Limb (tissue), 2 donors: ENCODE measurements around the gene ZNF775.

ENCODE experiments used
- DNase-seq, 2 donors: peaks; one replicate each; pipeline ENCODE4 v3.0.0-alpha.2; 2016; ENCODE audit errors: extremely low spot score in 2 of 2

The ZNF775 gene

GRCh38 chr7:150412016-150412415, 32.9 kb downstream of the ZNF775 start:
- no peak for DNase-seq

GRCh38 chr7:150412518-150413488, 33.7 kb downstream of the ZNF775 start:
- peak in 1 of 2 donors; percentile 13 for DNase-seq

GRCh38 chr7:150413640-150414081, 34.5 kb downstream of the ZNF775 start:
- no peak for DNase-seq

DNA sequence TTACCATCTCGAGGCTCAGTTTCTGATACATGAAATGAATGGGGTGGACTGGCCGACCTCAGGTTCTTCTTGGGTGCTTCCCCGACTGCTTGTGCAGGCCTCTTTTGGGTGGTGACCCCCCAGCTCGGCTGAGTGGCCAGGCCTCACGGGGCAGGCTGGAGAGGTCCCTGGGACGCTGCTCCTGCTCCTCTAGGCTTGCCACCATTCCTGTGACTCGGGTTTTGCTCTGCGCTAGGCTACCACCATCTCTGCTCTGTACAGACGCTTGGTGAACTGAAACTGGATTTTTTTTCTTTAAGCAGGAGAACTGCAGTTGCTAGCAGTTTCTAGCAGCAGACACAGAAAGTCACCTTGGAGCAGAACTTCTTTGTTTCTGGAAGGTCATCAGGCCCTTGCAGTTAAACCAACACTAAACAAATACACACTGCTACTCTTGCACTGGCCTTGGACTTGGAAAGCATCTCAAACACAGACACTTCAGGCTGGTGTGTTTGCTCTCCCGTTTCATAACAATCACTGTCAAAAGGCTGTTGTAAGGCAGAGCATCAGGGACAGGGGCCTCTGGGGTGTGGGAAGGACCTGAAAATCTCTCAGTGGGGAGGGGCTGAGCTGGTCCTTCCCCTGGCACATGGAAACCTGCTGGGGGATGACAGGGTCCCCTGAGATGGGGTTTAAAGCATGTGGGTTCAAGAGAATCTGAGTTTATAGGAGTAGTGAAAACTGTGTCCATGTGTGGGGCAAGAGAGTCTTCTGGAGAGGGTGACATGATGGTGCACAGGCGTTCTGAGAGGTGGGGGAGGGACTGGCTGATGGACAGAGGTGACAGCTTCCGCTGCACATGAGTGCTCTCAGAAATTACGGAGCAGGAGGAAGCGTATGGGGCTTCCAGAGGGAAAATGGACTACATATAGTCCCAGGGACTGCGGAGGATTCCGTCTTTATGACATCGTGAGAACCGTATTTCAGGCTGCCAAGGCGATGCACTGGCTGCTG, 36.3 kb downstream of the ZNF775 start:
- no peak for DNase-seq

GRCh38 chr7:150417239-150417638, 38.1 kb downstream of the ZNF775 start:
- DNase-seq, result no peak

DNA sequence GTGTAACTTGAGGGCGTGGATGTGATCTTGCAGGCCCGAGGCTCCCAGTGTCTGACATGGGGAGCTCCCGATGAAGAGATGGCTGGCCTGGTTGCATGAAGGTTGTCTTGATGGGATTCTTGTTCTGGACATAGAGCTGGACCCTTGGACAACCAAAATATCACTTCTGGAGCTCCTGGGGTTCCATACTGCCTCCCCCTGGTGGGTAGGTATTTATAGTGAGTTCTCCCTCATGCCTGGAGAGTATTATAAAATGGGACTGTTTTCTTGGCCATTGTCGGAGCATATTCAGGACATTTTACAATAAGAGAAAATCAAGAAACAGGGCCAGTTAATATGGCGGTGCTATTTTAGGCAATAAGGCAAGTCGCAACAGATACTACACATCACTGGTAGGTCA, 38.7 kb downstream of the ZNF775 start:
- no peak for DNase-seq

DNA sequence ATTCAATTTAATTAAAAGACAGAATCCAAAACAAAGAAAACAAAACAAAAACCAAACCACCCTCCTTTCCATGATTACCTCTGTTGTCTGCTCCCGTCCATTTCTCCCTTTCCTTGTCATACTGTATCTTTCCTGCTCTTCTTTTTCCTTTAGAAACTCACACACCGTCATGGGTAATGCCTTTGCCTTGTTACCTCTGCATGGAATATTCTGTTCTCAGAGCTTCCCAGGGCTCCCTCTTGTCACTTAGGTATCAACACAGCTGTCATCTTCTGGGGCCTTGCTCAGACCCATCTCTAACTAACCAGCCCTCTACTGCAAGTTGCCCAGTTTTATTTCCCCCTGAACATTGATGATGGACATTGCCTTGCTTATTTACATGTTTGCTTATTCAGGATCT, 41.1 kb downstream of the ZNF775 start:
- DNase-seq, result no peak

GRCh38 chr7:150420987-150421674, 42.0 kb downstream of the ZNF775 start:
- peak; percentile 72 to 87 for DNase-seq

DNA sequence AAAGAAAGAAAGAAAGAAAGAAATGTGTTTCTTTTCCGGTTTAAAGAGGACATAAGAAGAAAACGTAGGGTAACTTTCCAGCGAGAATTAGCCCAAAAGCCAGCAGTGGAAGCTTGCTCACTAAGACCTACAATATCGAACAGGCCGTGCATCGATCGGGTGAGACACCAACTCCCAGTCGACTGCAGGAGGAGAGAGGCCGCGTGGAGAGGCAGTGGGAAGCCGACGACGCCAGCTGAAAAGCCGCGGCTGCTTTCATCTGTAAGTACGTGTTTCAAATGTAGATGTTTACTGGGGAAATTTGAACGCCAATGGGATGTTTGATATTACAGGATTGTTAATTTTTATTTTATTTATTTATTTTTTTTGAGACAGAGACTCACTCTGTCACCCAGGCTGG, 42.7 kb downstream of the ZNF775 start:
- DNase-seq, result no peak

DNA sequence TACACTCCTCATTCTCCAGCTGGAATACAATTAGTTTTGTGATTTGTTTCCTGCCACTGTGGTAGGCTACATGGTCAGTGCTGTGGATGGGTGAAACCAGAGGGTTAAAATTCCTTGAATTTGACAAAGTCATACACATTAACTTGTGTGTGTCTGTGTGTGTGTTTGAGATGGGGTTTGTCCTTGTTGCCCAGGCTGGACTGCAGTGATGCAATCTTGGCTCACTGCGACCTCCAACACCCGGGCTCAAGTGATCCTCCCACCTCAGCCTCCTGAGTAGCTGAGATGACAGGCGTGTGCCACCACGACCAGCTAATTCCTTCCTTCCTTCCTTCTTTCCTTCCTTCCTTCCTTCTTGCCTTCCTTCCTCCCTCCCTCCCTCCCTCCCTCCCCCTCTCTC, 46.5 kb downstream of the ZNF775 start:
- DNase-seq, result no peak

DNA sequence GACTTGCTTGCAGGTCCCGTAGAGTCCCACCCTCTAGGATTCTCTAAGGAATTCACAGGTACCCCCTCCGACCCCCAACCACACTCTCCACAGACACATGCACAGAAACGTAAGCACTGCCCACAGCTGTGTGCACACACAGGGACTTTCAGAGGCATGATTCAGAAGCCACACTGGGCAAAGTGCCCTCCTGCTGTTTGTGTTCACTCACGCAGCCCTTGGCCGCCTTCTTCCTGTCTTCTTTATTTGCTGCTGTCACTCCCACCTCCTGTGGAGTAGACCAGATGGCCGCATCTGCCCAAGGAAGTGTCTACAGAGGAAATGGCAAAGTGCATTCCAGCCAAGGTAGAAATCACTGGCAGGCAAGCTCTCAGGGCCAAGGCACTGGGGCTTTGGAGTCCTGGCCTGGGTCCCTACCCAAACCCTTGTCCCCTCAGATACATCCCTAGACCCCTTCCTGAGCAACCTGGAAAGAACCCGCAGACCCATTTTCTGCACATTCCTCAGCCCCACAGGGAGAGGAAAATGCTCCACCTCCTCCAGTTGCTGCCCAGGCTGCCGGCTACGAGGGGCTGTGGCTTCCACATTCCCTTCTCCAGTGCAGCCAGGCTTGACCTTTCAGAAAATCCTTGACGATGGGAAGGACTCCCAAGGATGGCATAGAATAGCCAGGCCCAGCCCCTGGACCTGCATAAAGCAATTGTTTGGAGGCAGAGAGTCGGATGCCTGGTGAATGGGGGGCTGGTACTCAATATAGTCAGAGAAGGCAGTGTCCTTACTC, 49.7 kb downstream of the ZNF775 start:
- no peak for DNase-seq

DNA sequence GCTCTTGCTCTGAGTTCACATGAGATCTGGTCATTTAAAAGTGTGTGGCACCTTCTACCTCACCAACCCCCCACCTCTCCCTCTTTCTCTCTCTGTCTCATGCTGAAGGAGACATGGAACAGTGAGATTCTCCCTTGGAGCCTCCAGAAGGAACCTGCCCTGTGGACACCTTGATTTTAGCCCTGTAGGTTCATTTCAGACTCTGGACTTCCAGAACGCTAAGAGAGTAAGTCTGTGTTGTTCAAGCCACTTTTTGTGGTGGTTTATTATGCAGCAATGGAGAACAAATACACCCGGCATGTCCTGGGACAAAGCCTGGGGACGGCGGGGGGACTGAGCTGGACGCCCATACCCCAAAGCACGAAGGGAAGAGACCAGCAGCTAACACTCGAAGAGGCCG, 50.6 kb downstream of the ZNF775 start:
- DNase-seq, result no peak

- DNase-seq, result no peak
These were observed 51.4 kb downstream of the ZNF775 start for GRCh38 chr7:150430465-150431085.

DNA sequence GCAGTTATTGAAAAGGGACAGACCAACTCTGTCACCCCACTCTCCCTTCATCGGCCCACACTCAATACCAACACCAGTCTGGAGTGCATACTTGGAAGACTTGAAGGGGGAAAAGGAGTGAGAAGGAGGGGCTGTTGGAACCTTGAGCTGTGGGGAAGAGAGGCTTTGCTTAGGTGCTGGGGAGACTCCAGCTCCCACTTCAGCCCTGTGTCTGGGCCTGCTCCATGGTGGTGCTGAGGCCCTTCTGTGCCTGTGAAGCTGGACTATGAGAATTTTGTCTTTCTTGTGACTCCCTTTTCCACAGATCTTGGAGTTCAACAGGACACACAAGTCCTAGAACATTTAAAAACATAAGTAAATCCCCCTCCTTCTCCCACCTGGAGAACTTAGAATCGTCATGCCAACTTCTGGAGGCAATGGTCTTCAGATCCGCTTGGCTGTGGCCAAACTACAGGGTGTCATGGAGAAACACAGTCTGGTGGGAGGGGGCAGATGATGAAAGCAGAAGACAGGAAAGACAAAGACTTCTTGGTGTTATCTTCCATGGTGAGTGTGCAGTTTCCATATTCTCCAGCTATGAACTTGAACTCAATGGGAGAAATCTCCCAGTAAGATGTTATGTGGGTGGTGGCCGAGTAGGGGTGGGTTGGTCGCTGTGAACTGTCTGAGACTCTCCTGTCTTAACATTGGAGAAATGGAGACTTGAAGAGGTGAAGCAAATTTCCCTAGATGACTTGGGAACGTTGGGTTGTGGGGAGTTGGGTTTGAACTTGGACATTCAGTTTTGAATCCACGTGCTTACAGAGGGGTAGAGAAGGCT, 52.9 kb downstream of the ZNF775 start:
- no peak for DNase-seq

DNA sequence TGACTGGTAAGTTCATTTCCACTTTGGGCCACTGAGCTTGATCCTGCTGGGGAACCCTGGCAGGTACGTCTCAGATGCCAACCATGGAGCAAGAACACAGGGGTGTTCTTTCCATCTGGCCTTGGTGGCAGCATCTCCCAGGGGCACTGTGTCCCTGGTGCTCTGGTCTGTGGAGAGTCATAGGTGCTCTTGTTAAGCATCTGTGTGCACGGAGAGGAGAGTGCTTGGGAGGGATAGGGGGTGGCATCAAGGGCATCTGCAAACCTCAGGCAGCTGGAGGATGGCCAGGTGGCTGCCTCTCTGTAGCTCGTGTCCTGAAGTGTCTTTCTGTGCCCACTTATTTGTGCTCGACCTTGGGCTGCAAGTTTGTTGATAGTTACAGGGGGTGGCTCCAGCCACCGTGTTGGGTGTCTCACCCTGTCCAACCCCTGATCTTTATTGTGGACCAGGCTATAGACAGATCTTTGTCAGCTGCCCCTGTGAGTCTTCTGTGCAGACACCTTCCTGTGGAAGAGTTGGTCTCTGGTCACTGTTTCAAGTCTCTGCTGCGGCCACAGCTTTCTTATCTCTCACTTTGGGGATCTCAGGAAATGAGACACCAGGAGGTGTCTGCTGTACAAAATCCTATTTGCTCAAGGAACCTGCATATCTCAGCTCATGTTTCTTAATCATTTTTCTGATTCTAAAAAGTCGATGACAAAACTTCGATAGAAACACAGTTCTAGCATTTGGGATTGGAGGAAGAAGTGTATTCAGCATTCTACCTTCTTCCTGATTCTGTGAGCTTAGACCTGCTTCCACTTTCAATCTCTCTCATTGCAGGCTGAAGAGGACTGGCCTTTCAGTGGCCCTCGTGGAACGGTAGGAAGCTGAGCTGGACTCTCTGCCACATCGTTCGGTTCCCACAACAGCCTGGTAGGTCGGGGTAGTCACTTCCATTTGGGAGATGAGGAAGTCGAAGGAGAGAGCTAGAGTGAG, 54.1 kb downstream of the ZNF775 start:
- DNase-seq, result no peak

DNA sequence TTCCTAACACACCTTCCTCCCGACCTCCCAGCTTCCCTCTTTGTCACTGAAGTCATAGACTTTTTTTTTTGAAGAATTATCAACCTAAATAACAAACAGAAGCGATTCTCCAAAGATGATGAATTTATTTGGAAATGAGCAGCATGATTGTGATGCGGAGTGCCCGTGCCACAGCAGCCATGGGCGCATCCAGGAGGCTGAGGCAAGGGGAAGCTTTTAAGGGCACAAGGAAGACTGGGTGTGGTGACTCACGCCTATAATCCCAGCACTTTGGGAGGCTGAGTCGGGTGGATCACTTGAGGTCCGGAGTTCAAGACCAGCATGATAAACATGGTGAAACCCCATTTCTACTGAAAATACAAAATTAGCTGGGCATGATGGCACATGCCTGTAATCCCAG, 55.1 kb downstream of the ZNF775 start:
- DNase-seq, result no peak

- DNase-seq, result no peak
These were observed 55.9 kb downstream of the ZNF775 start for GRCh38 chr7:150435047-150435389.

DNA sequence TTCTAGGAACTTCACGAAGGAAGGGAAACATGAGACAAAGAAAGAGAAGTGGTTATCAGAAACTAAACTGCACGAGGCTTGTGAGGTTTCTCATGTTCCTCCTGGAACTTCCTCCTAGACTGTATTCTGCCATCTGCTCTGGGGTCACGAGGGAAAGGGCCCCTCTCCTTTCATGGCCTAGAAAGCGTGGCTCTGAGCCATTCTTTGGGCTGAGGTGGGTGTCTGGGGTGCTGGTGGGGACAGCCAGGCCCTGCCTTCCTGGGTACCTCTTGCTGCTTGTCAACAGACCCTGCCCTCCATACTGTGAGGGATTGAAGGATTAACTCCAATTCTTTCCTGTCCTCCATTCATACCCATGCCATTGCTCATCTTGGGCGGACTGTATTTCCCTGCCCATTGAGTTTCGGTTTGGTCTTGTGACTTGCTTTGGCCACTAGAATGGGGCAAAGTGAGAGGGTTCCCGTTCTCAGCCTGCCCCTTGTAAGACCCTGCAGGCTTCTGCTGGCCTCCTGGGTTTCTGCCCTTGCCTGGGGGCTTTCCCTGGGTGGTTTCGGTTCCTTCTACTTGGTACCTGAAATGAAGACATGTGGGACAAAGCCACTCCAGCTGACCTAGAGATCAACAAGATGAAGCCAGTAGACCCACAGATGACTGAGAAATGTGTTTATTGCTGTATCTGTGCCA, 56.4 kb downstream of the ZNF775 start:
- DNase-seq, result no peak
